Measurements from ENCODE around the gene PRXL2C.
"Not testable (repeated sequence)": the region's sequence is repeated elsewhere in the genome, so short reads cannot be mapped to it uniquely, and the experiment has no call there.

Gene PRXL2C

GRCh38 chr9:96680812-96681499, 25.8 kb upstream of the PRXL2C start:
- no peak overlapping the region for H3K4me3 ChIP-seq (replicated peaks in 1 of 2; ENCODE audit: low read depth in 2 of 2, low read length in 2 of 2)
- no peak for TF ChIP-seq CTCF (IDR thresholded peaks at IDR 0.05; ENCODE audit: low read depth, low read length)
- no peak for DNase-seq (ENCODE audit: low read depth in 2 of 2)

- DNase-seq (ENCODE audit: low read depth in 2 of 2), result peak; percentile 56 to 77
- no peak for TF ChIP-seq CTCF (IDR thresholded peaks at IDR 0.05; ENCODE audit: low read depth, low read length)
Observed at GRCh38 chr9:96674906-96675538, 19.9 kb upstream of the PRXL2C start.

GRCh38 chr9:96673786-96674185, 18.7 kb upstream of the PRXL2C start:
- not testable (repeated sequence) for DNase-seq (ENCODE audit: low read depth in 2 of 2); H3K4me3 ChIP-seq (replicated peaks in 1 of 2; ENCODE audit: low read depth in 2 of 2, low read length in 2 of 2)

More at GRCh38 chr9:96674906-96675538, 19.9 kb upstream of the PRXL2C start:
- no peak overlapping the region for H3K4me3 ChIP-seq (replicated peaks in 1 of 2; ENCODE audit: low read depth in 2 of 2, low read length in 2 of 2)

- TF ChIP-seq CTCF (IDR thresholded peaks at IDR 0.05; ENCODE audit: low read depth, low read length), result no peak
- DNase-seq (ENCODE audit: low read depth in 2 of 2), result no peak
- H3K4me3 ChIP-seq (replicated peaks in 1 of 2; ENCODE audit: low read depth in 2 of 2, low read length in 2 of 2), result no peak overlapping the region
Observed at GRCh38 chr9:96668868-96669534, 13.9 kb upstream of the PRXL2C start.

- no peak for DNase-seq (ENCODE audit: low read depth in 2 of 2)
- H3K4me3 ChIP-seq (replicated peaks in 1 of 2; ENCODE audit: low read depth in 2 of 2, low read length in 2 of 2), result no peak overlapping the region
- TF ChIP-seq CTCF (IDR thresholded peaks at IDR 0.05; ENCODE audit: low read depth, low read length), result no peak
Observed at GRCh38 chr9:96667363-96667728, 12.2 kb upstream of the PRXL2C start.

- peak; percentile 87 to 90 for DNase-seq (ENCODE audit: low read depth in 2 of 2)
- H3K4me3 ChIP-seq (replicated peaks in 1 of 2; ENCODE audit: low read depth in 2 of 2, low read length in 2 of 2), result not testable (repeated sequence)
- TF ChIP-seq CTCF (IDR thresholded peaks at IDR 0.05; ENCODE audit: low read depth, low read length), result peak; percentile 65
Observed at GRCh38 chr9:96666653-96667362, 11.7 kb upstream of the PRXL2C start.

- no peak for TF ChIP-seq CTCF (IDR thresholded peaks at IDR 0.05; ENCODE audit: low read depth, low read length)
- no peak overlapping the region for H3K4me3 ChIP-seq (replicated peaks in 1 of 2; ENCODE audit: low read depth in 2 of 2, low read length in 2 of 2)
- DNase-seq (ENCODE audit: low read depth in 2 of 2), result no peak
Observed at GRCh38 chr9:96665789-96666188, 10.7 kb upstream of the PRXL2C start.
